ENCODE results near the gene EPHB3. TPM values are rescaled to one million over a fixed set of nuclear protein-coding genes. Genes with fewer than 3 reads are reported as not detected.

Gene EPHB3
- total and polyA plus RNA-seq, 4 donors = 3.1 to 20.5 (median 7.7) TPM

- Histone ChIP-seq H3K4me3 (no peak overlapping the region), H3K4me1 (ENCODE audit: control insufficient read depth in 5 of 5, insufficient read depth in 5 of 5, low read length in 5 of 5) (no peaks in the 10 kb centered on the region), H3K27me3 (ENCODE audit: control insufficient read depth in 3 of 3, insufficient read depth in 3 of 3, low read length in 2 of 3) (peaks cover 0 to 9% (median 6%) of the 10 kb centered on the region in 3 donors), H3K27ac (ENCODE audit: low read depth in 1 of 2, low read length in 1 of 2) (no peak overlapping the region), H3K9me3 (ENCODE audit: control insufficient read depth in 4 of 4, insufficient read depth in 3 of 4, low read length in 3 of 4) (no peaks in the 10 kb centered on the region), H3K36me3 (ENCODE audit: control insufficient read depth in 4 of 4, insufficient read depth in 4 of 4, low read length in 4 of 4) (no peaks in the 10 kb centered on the region), H3K9ac (ENCODE audit: insufficient read depth in 1 of 2, low read length in 2 of 2) (no peak overlapping the region)
- no peak for ATAC-seq (ENCODE audit: insufficient read depth, low FRiP score)
- WGBS, 2 donors = 82 to 90% methylated on average over 3 of the region's 3 CpGs
- no peak for DNase-seq
- TF ChIP-seq CTCF (IDR thresholded peaks at IDR 0.05; ENCODE audit: control extremely low read depth, extremely low read depth) = no peak
Observed at GRCh38 chr3:184545769-184546168, 15.8 kb upstream of the EPHB3 start.

- 35 to 40% methylated on average over 7 of the region's 7 CpGs for WGBS, 2 donors
- Histone ChIP-seq H3K27me3 (ENCODE audit: control insufficient read depth in 3 of 3, insufficient read depth in 3 of 3, low read length in 2 of 3) (peaks cover 0 to 8% (median 6%) of the 10 kb centered on the region in 3 donors), H3K9ac (ENCODE audit: insufficient read depth in 1 of 2, low read length in 2 of 2) (no peak overlapping the region), H3K9me3 (ENCODE audit: control insufficient read depth in 4 of 4, insufficient read depth in 3 of 4, low read length in 3 of 4) (no peaks in the 10 kb centered on the region), H3K4me3 (no peak overlapping the region), H3K4me1 (ENCODE audit: control insufficient read depth in 5 of 5, insufficient read depth in 5 of 5, low read length in 5 of 5) (no peaks in the 10 kb centered on the region), H3K27ac (ENCODE audit: low read depth in 1 of 2, low read length in 1 of 2) (no peak overlapping the region), H3K36me3 (ENCODE audit: control insufficient read depth in 4 of 4, insufficient read depth in 4 of 4, low read length in 4 of 4) (no peaks in the 10 kb centered on the region)
- TF ChIP-seq CTCF (IDR thresholded peaks at IDR 0.05; ENCODE audit: control extremely low read depth, extremely low read depth) = no peak
- DNase-seq (no peak), ATAC-seq (ENCODE audit: insufficient read depth, low FRiP score) (peak; percentile 46)
Observed at GRCh38 chr3:184546252-184546651, 15.3 kb upstream of the EPHB3 start.

DNA sequence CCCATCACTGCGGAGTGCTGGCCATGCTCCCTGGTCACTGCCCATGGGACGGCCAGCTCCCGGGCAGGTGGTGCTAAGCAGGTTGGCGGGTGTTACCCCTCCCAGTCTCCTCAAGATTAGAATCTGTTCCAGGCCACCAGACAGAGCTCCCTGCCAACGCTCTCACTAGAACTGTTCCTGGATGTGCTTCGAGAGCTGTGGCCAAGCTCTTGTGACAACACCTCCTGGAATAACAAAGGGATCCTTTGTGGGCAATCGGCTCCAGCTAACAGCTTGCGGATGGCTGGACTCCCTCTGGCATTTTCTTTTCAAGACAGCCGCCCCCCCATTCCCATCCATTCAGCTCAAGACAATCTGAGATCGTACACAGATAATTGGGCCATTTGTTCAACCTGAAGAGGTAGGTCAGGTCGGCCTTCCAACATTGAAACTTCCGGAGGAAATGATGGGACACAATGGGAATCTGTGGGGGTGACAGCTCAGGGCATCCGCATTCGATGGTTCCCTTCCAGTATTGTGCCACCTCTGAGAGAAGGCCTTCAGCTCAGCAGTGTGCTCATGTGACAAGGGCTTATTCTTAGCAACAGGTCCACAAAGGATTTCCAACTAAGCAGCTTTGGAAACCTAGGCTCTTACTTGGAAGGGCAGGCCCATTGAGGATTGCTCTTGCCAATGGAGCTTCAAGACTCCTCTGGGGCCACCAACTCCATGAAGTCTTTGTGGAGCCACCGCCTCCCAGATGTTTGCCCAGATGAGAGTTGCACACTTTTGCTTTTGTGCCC, 11.6 kb upstream of the EPHB3 start:
- no peak for TF ChIP-seq CTCF (IDR thresholded peaks at IDR 0.05; ENCODE audit: control extremely low read depth, extremely low read depth)
- ATAC-seq (ENCODE audit: insufficient read depth, low FRiP score) (no peak), DNase-seq (no peak)
- H3K9me3 ChIP-seq (ENCODE audit: control insufficient read depth in 4 of 4, insufficient read depth in 3 of 4, low read length in 3 of 4) = no peaks in the 10 kb centered on the region
- H3K36me3 ChIP-seq (ENCODE audit: control insufficient read depth in 4 of 4, insufficient read depth in 4 of 4, low read length in 4 of 4) = no peaks in the 10 kb centered on the region
- H3K27me3 ChIP-seq (ENCODE audit: control insufficient read depth in 3 of 3, insufficient read depth in 3 of 3, low read length in 2 of 3) = no peaks in the 10 kb centered on the region
- H3K4me3 ChIP-seq = no peak overlapping the region
- H3K27ac ChIP-seq (ENCODE audit: low read depth in 1 of 2, low read length in 1 of 2) = no peak overlapping the region
- 88% methylated on average over 15 of the region's 15 CpGs for WGBS, 2 donors
- no peaks in the 10 kb centered on the region for H3K4me1 ChIP-seq (ENCODE audit: control insufficient read depth in 5 of 5, insufficient read depth in 5 of 5, low read length in 5 of 5)
- H3K9ac ChIP-seq (ENCODE audit: insufficient read depth in 1 of 2, low read length in 2 of 2) = no peak overlapping the region
